Suprapubic skin (tissue), 4 donors: ENCODE results near the gene LTF. TPM values are rescaled to one million over a fixed set of nuclear protein-coding genes. Genes with fewer than 3 reads are reported as not detected.
"Not testable (repeated sequence)": the region's sequence is repeated elsewhere in the genome, so short reads cannot be mapped to it uniquely, and the experiment has no call there.

ENCODE experiments used
- DNase-seq, 2 donors: peaks; one replicate each; pipeline ENCODE4 v3.0.0-alpha.2; 2019; ENCODE audit warnings: low spot score in 2 of 2
- H3K27ac ChIP-seq: fragments of 200-600 bp; sonication (generic); one replicate; pipeline ENCODE4 v1.5.1; 2019
- H3K27me3 ChIP-seq: fragments of 200-600 bp; sonication (generic); one replicate; pipeline ENCODE4 v1.5.1; 2019
- H3K36me3 ChIP-seq: fragments of 200-600 bp; sonication (generic); one replicate; pipeline ENCODE4 v1.5.1; 2019
- H3K4me1 ChIP-seq: fragments of 200-600 bp; sonication (generic); one replicate; pipeline ENCODE4 v1.5.1; 2019
- H3K4me3 ChIP-seq: fragments of 200-600 bp; sonication (generic); one replicate; pipeline ENCODE4 v1.5.1; 2019; ENCODE audit warnings: mild to moderate bottlenecking
- H3K9me3 ChIP-seq: fragments of 200-600 bp; sonication (generic); one replicate; pipeline ENCODE4 v1.5.1; 2019
- CTCF ChIP-seq, 2 donors: fragments of 200-600 bp in 1 of 2; fragments of 450-650 bp in 1 of 2; sonication (generic) in 1 of 2; IDR thresholded peaks; one replicate each; pipeline ENCODE4 v1.5.1; 2016 to 2019; ENCODE audit warnings: antibody characterized with exemption in 2 of 2, mild to moderate bottlenecking in 1 of 2, moderate library complexity in 1 of 2
- EP300 ChIP-seq: sonication (generic); formaldehyde crosslinking; IDR thresholded peaks from one replicate; pipeline ENCODE4 v1.6.1; 2017; ENCODE audit warnings: antibody characterized with exemption
- POLR2A ChIP-seq, 2 donors: fragments of 450-650 bp; IDR thresholded peaks; one replicate each; pipeline ENCODE4 v1.6.1; 2017; ENCODE audit warnings: antibody characterized with exemption in 2 of 2, mild to moderate bottlenecking in 2 of 2, moderate library complexity in 2 of 2
- POLR2AphosphoS5 ChIP-seq, 3 donors: sonication (generic); formaldehyde crosslinking; IDR thresholded peaks; one replicate each; pipeline ENCODE4 v1.6.1; 2017; ENCODE audit warnings: antibody characterized with exemption in 3 of 3
- WGBS: methylation state at CpG from one replicate; pipeline ENCODE4 v1.1.5; 2018; 5-methylcytosine and 5-hydroxymethylcytosine counted together
- total RNA-seq, 4 donors: library from RNA; depleted of rRNA; stranded (reverse); fragments of >200 nt; gene quantifications; one replicate each; pipeline ENCODE4 v1.1.0, GENCODE V29; 2016

LTF gene
- total RNA-seq, 4 donors from 2014 or later = 2.3 to 8.6 (median 3.7) TPM

- H3K27me3 ChIP-seq = no peaks in the 10 kb centered on the region
- WGBS = 92% methylated on average over 7 of the region's 7 CpGs
- no peak overlapping the region for H3K4me3 ChIP-seq
- H3K27ac ChIP-seq = no peak overlapping the region
- H3K4me1 ChIP-seq = peaks cover 13% of the 10 kb centered on the region
- no peaks in the 10 kb centered on the region for H3K9me3 ChIP-seq
- no peak for DNase-seq
- TF ChIP-seq POLR2AphosphoS5 (IDR thresholded peaks at IDR 0.05) (no peak), EP300 (no peak), CTCF (IDR thresholded peaks at IDR 0.05) (no peak), POLR2A (IDR thresholded peaks at IDR 0.05) (no peak)
- no peaks in the 10 kb centered on the region for H3K36me3 ChIP-seq
Observed at GRCh38 chr3:46408853-46409252, 55.9 kb downstream of the LTF start.

GRCh38 chr3:46407970-46408369, 56.7 kb downstream of the LTF start:
- WGBS = 53% methylated on average over 7 of the region's 7 CpGs
- Histone ChIP-seq H3K4me3 (peak overlapping the region; percentile 29), H3K27ac (peak overlapping the region; percentile 76), H3K27me3 (no peaks in the 10 kb centered on the region), H3K36me3 (no peaks in the 10 kb centered on the region), H3K9me3 (no peaks in the 10 kb centered on the region), H3K4me1 (peaks cover 13% of the 10 kb centered on the region)
- TF ChIP-seq CTCF (IDR thresholded peaks at IDR 0.05) = no peak
- no peak for TF ChIP-seq POLR2A (IDR thresholded peaks at IDR 0.05)
- TF ChIP-seq POLR2AphosphoS5 (IDR thresholded peaks at IDR 0.05) = no peak
- TF ChIP-seq EP300 = no peak
- DNase-seq = no peak

GRCh38 chr3:46406788-46407611, 57.7 kb downstream of the LTF start, which contains the start of the genes CCR5AS and CCRL2:
TSS of gene CCR5AS (minus strand) at chr3:46407066.
TSS of gene CCRL2 (plus strand) at chr3:46407259. CDS start at chr3:46408080, 821 bp downstream.
- 66% methylated on average over 17 of the region's 20 CpGs for WGBS

GRCh38 chr3:46406443-46406787, 58.3 kb downstream of the LTF start:
- no peak for TF ChIP-seq POLR2A (IDR thresholded peaks at IDR 0.05)
- TF ChIP-seq EP300 = no peak
- TF ChIP-seq POLR2AphosphoS5 (IDR thresholded peaks at IDR 0.05) = no peak
- TF ChIP-seq CTCF (IDR thresholded peaks at IDR 0.05) = no peak
- DNase-seq = peak in 1 of 2 donors; percentile 72
- no peaks in the 10 kb centered on the region for H3K27me3 ChIP-seq
- no peaks in the 10 kb centered on the region for H3K9me3 ChIP-seq
- peak overlapping the region; percentile 76 for H3K27ac ChIP-seq
- H3K36me3 ChIP-seq = no peaks in the 10 kb centered on the region
- WGBS = 73% methylated on average over 4 of the region's 4 CpGs
- peak overlapping the region; percentile 29 for H3K4me3 ChIP-seq
- H3K4me1 ChIP-seq = peaks cover 13% of the 10 kb centered on the region

More at GRCh38 chr3:46406788-46407611, 57.7 kb downstream of the LTF start, which contains the start of the genes CCR5AS and CCRL2:
- Histone ChIP-seq H3K27ac (peak within 1 kb of the TSS; percentile 76), H3K27me3 (no peaks in the 10 kb centered on the region), H3K9me3 (no peaks in the 10 kb centered on the region), H3K4me3 (peak within 1 kb of the TSS; percentile 29), H3K36me3 (no peaks in the 10 kb centered on the region), H3K4me1 (peaks cover 13% of the 10 kb centered on the region)
- TF ChIP-seq EP300 (no peak), POLR2A (IDR thresholded peaks at IDR 0.05) (peak in 1 of 2 donors; percentile 38)
- no peak for DNase-seq

- no peak for TF ChIP-seq EP300
- no peak for TF ChIP-seq CTCF (IDR thresholded peaks at IDR 0.05)
- TF ChIP-seq POLR2AphosphoS5 (IDR thresholded peaks at IDR 0.05) = no peak
- no peak for TF ChIP-seq POLR2A (IDR thresholded peaks at IDR 0.05)
- Histone ChIP-seq H3K9me3 (no peaks in the 10 kb centered on the region), H3K27me3 (no peaks in the 10 kb centered on the region), H3K27ac (peak overlapping the region; percentile 76), H3K4me3 (no peak overlapping the region), H3K36me3 (no peaks in the 10 kb centered on the region), H3K4me1 (peaks cover 13% of the 10 kb centered on the region)
- no peak for DNase-seq
- WGBS = 53% methylated on average over 11 of the region's 11 CpGs
Observed at GRCh38 chr3:46405301-46406019, 59.2 kb downstream of the LTF start.

GRCh38 chr3:46402902-46403301, 61.8 kb downstream of the LTF start:
- H3K36me3 ChIP-seq, H3K9me3 ChIP-seq, H3K27ac ChIP-seq, DNase-seq, H3K4me3 ChIP-seq, H3K27me3 ChIP-seq: not testable (repeated sequence)
- peaks cover 12% of the 10 kb centered on the region for H3K4me1 ChIP-seq
- WGBS = 92% methylated on average over 4 of the region's 4 CpGs
